IMR-90 (cell line): Measurements from ENCODE around the gene PPP1R9A.

Source experiments
- MAFK ChIP-seq: IDR thresholded peaks from 2 replicates; pipeline ENCODE4 v1.6.1; 2012; ENCODE audit warnings: low read depth, low read length, improper control_type of control experiment
- MXI1 ChIP-seq: IDR thresholded peaks from 2 replicates; pipeline ENCODE4 v1.6.1; 2012; ENCODE audit warnings: low read depth, mild to moderate bottlenecking, low read length, moderate library complexity, borderline replicate concordance
- NFE2L2 ChIP-seq: fragments of 150-350 bp; IDR thresholded peaks from 2 replicates; pipeline ENCODE4 v1.6.1; 2016; ENCODE audit warnings: low read depth, mild to moderate bottlenecking, low read length
- POLR2A ChIP-seq: IDR thresholded peaks from 2 replicates; pipeline ENCODE4 v1.6.1; 2012; ENCODE audit warnings: mild to moderate bottlenecking, low read depth, low read length
- RFX5 ChIP-seq: IDR thresholded peaks from 2 replicates; pipeline ENCODE4 v1.8.0; 2012; ENCODE audit warnings: low read depth, mild to moderate bottlenecking, low read length, moderate library complexity
- TF ChIP-seq, protein P1 (sequence below): conservative IDR thresholded peaks from 2 replicates; pipeline ENCODE4 v1.5.1; 2012; ENCODE audit warnings: mild to moderate bottlenecking, low read depth, low read length, improper control_type of control experiment

GRCh38 chr7:94890216-94890615, 17.2 kb upstream of the PPP1R9A start:
- TF ChIP-seq, protein P1, sequence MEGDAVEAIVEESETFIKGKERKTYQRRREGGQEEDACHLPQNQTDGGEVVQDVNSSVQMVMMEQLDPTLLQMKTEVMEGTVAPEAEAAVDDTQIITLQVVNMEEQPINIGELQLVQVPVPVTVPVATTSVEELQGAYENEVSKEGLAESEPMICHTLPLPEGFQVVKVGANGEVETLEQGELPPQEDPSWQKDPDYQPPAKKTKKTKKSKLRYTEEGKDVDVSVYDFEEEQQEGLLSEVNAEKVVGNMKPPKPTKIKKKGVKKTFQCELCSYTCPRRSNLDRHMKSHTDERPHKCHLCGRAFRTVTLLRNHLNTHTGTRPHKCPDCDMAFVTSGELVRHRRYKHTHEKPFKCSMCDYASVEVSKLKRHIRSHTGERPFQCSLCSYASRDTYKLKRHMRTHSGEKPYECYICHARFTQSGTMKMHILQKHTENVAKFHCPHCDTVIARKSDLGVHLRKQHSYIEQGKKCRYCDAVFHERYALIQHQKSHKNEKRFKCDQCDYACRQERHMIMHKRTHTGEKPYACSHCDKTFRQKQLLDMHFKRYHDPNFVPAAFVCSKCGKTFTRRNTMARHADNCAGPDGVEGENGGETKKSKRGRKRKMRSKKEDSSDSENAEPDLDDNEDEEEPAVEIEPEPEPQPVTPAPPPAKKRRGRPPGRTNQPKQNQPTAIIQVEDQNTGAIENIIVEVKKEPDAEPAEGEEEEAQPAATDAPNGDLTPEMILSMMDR: no peak
- no peak for TF ChIP-seq NFE2L2
- no peak for TF ChIP-seq POLR2A
- no peak for TF ChIP-seq MXI1
- no peak for TF ChIP-seq RFX5
- no peak for TF ChIP-seq MAFK
